Measurements from ENCODE around the gene LRMDA. TPM values are rescaled to one million over a fixed set of nuclear protein-coding genes. Genes with fewer than 3 reads are reported as not detected.

LRMDA gene
- total RNA-seq, 4 donors from 2014 or later = 0.76 to 6.4 (median 1.3) TPM

DNA sequence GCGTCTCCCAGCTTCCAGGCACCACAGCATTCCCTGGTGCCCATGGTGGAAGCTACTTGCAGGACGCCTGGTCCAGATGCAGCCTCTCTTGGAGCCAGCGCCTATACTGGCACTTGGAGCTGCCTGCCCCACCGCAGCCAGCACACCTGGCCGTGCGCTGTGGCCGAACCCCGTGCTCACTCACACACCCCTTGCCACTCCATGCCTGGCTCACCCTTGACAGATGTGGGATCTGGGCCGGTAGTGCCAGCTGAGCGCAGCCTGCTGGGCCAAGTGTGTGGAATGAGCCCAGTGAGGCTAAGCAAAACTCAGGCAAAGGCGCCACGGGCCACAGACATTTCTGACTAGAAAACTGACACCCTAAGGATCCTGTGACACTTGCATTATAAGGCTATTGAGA, 884.8 kb downstream of the LRMDA start:
- TF ChIP-seq, protein P1, sequence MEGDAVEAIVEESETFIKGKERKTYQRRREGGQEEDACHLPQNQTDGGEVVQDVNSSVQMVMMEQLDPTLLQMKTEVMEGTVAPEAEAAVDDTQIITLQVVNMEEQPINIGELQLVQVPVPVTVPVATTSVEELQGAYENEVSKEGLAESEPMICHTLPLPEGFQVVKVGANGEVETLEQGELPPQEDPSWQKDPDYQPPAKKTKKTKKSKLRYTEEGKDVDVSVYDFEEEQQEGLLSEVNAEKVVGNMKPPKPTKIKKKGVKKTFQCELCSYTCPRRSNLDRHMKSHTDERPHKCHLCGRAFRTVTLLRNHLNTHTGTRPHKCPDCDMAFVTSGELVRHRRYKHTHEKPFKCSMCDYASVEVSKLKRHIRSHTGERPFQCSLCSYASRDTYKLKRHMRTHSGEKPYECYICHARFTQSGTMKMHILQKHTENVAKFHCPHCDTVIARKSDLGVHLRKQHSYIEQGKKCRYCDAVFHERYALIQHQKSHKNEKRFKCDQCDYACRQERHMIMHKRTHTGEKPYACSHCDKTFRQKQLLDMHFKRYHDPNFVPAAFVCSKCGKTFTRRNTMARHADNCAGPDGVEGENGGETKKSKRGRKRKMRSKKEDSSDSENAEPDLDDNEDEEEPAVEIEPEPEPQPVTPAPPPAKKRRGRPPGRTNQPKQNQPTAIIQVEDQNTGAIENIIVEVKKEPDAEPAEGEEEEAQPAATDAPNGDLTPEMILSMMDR (IDR thresholded peaks at IDR 0.05) = no peak
- no peak for TF ChIP-seq POLR2A (IDR thresholded peaks at IDR 0.05)
- DNase-seq (ENCODE audit: low spot score in 2 of 2) = no peak
- WGBS, 2 donors = 93 to 94% methylated on average over 12 of the region's 12 CpGs
- intact Hi-C loops (cut with DNase I; ENCODE audit: low total_unique reads) = no loop called here
- no peak overlapping the region for H3K4me3 ChIP-seq (ENCODE audit: low read depth, poor library complexity, severe bottlenecking)

DNA sequence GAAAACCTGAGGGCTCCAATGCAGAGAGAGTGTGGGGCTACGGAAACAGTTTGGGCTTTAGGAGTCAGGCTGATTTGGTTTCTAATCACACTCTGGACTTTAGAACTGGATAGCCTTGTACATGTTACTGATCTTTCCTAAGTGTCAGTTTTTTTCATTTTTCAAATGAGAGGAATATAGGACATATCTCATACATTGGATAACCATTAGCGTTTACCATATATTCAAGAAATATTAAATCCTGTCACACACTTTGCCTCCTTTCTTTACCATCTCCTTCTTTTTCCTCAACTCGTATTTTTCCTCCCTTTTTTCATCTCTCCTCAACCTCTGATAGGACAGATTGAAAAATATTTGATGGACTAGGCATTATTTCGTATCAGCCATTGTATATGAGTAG, 885.7 kb downstream of the LRMDA start:
- intact Hi-C loops (cut with DNase I; ENCODE audit: low total_unique reads) = no loop called here
- no peak overlapping the region for H3K4me3 ChIP-seq (ENCODE audit: low read depth, poor library complexity, severe bottlenecking)
- no peak for TF ChIP-seq POLR2A (IDR thresholded peaks at IDR 0.05)
- no peak for DNase-seq (ENCODE audit: low spot score in 2 of 2)
- WGBS, 2 donors = 90 to 95% methylated on average over 4 of the region's 4 CpGs

DNA sequence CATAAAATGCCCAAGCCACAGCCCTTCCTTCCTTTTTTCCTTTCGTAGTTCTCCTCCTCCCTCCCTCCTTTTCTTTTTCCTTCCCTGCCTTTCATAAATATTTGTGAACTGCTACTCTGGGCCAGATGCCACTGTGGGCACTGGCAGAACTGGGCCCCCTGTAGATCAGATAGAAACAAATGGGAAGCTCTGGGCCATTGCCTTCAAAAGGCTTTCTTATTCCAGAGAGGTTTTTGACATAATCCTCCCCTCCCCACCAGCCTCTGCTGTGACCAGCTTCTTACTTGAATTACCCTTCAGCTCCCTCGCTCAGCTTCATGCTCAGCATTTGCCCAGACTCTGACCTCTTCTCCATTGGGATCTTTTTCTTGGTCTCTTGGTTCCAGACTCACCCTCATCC, 886.8 kb downstream of the LRMDA start:
- TF ChIP-seq, protein P1 (IDR thresholded peaks at IDR 0.05) = no peak
- no peak for TF ChIP-seq POLR2A (IDR thresholded peaks at IDR 0.05)
- no peak for DNase-seq (ENCODE audit: low spot score in 2 of 2)
- 45 to 58% methylated on average over 2 of the region's 2 CpGs for WGBS, 2 donors
- no peak overlapping the region for H3K4me3 ChIP-seq (ENCODE audit: low read depth, poor library complexity, severe bottlenecking)
- intact Hi-C loops (cut with DNase I; ENCODE audit: low total_unique reads) = no loop called here

DNA sequence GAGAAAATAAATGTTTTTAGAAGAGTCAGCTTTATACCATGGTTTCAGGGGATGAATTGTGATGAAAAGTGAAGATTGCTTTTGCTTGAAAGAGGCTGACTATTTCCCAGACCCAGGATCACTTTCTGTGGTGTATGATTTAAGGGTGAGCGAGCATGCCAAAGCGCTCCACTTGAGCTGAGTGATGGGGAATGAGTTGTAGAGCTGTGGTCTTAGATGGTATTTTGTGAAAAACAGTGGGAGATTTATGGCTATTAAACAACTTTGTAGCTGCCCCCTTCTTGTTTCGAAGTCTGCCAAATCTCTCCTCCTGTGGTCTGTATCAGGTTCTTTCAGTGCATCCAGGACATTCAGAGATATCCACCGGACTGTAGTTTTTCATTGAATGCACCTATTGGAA, 888.2 kb downstream of the LRMDA start:
- intact Hi-C loops (cut with DNase I; ENCODE audit: low total_unique reads) = no loop called here
- TF ChIP-seq POLR2A (IDR thresholded peaks at IDR 0.05) = no peak
- TF ChIP-seq, protein P1 (IDR thresholded peaks at IDR 0.05) = no peak
- DNase-seq (ENCODE audit: low spot score in 2 of 2) = no peak
- WGBS, 2 donors = 92 to 96% methylated on average over 4 of the region's 4 CpGs
- no peak overlapping the region for H3K4me3 ChIP-seq (ENCODE audit: low read depth, poor library complexity, severe bottlenecking)

DNA sequence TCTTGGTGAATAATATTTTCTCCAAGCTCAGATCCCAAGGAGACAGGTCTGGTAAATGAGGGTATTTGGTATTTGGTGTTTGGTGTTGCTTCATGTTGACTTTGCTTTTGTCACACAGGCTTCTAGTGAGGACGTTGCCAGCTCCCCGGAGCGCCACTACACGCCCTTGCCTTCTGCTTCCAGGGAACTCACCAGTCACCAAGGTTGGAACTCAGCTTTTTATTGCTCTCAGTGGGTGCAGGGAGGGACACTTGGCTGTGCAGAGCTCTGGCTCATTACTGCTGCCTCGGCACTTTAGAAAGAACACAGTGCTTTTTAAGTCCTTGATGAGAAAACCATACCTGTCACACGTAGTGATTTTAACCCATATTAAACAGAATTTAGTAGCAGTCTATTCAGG, 892.9 kb downstream of the LRMDA start:
- peak; percentile 42 to 92 for DNase-seq (ENCODE audit: low spot score in 2 of 2)
- intact Hi-C loops (cut with DNase I; ENCODE audit: low total_unique reads) = no loop called here
- TF ChIP-seq POLR2A (IDR thresholded peaks at IDR 0.05) = no peak
- TF ChIP-seq, protein P1 (IDR thresholded peaks at IDR 0.05) = no peak
- no peak overlapping the region for H3K4me3 ChIP-seq (ENCODE audit: low read depth, poor library complexity, severe bottlenecking)
- 18 to 32% methylated on average over 6 of the region's 6 CpGs for WGBS, 2 donors

DNA sequence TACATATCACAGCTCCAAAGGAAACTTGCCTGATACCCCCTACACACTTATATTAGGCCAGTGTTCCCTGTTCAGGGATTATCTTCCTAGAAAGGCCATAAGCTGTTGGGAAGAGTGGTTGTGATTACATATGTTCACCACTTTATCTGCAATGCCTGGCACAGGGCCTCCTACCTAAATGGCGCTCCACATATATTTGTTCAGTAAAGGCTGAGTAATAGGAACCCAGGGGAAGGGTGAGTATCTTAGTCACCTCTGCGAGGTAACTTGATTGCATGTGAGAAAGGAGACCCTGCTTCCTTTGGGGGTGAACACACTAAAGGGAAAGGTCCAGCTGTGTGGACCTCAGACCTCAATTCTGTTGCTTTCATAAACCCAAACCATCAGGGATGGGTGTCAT, 896.0 kb downstream of the LRMDA start:
- 89 to 98% methylated on average over 2 of the region's 2 CpGs for WGBS, 2 donors
- intact Hi-C loops (cut with DNase I; ENCODE audit: low total_unique reads) = no loop called here
- no peak overlapping the region for H3K4me3 ChIP-seq (ENCODE audit: low read depth, poor library complexity, severe bottlenecking)
- no peak for TF ChIP-seq POLR2A (IDR thresholded peaks at IDR 0.05)
- TF ChIP-seq, protein P1 (IDR thresholded peaks at IDR 0.05) = no peak
- no peak for DNase-seq (ENCODE audit: low spot score in 2 of 2)
